Glutamatergic neuron (in vitro differentiated cells): ENCODE results near the gene DNAH7. TPM values are rescaled to one million over a fixed set of nuclear protein-coding genes. Genes with fewer than 3 reads are reported as not detected.

Experiments
- DNase-seq: peaks from one replicate; pipeline ENCODE4 v3.0.0; 2022
- H3K27ac Mint-ChIP-seq: one replicate; pipeline ENCODE4 v1.8.0; 2020; ENCODE audit warnings: mild to moderate bottlenecking, mixed read lengths, inconsistent platforms; ENCODE audit not compliant: unreplicated experiment
- H3K27me3 Mint-ChIP-seq: one replicate; pipeline ENCODE4 v1.8.0; 2020; ENCODE audit warnings: mild to moderate bottlenecking, moderate library complexity, mixed read lengths, inconsistent platforms; ENCODE audit not compliant: unreplicated experiment
- H3K36me3 Mint-ChIP-seq: one replicate; pipeline ENCODE4 v1.8.0; 2020; ENCODE audit warnings: mild to moderate bottlenecking, mixed read lengths, inconsistent platforms; ENCODE audit not compliant: unreplicated experiment
- H3K4me1 Mint-ChIP-seq: one replicate; pipeline ENCODE4 v1.8.0; 2020; ENCODE audit warnings: mild to moderate bottlenecking, low read depth, mixed read lengths, inconsistent platforms; ENCODE audit not compliant: unreplicated experiment
- H3K4me3 Mint-ChIP-seq: one replicate; pipeline ENCODE4 v1.8.0; 2020; ENCODE audit warnings: mild to moderate bottlenecking, mixed read lengths, inconsistent platforms; ENCODE audit not compliant: unreplicated experiment
- H3K9me3 Mint-ChIP-seq: one replicate; pipeline ENCODE4 v1.8.0; 2020; ENCODE audit warnings: mild to moderate bottlenecking, moderate library complexity, mixed read lengths, inconsistent platforms; ENCODE audit not compliant: unreplicated experiment
- CTCF ChIP-seq: fragments of 200-600 bp; sonication (generic); IDR thresholded peaks from one replicate; pipeline ENCODE4 v1.5.0; 2021; ENCODE audit not compliant: partially characterized antibody, unreplicated experiment
- total RNA-seq: library from RNA; stranded (reverse); fragmentation: NEBNext Ultra II Directional; extraction: Animal tissue kit (Norgen Biotek cat#: 25700); gene quantifications from one replicate; pipeline ENCODE4 v1.2.1, GENCODE V29; 2021; ENCODE audit not compliant: unreplicated experiment

DNAH7 gene
- total RNA-seq, 1 donor from 2014 or later = 0.56 TPM

- no peak for DNase-seq
- H3K9me3 Mint-ChIP-seq = no peaks in the 10 kb centered on the region
- H3K27ac Mint-ChIP-seq = no peak overlapping the region
- no peak overlapping the region for H3K4me3 Mint-ChIP-seq
- peaks cover 2% of the 10 kb centered on the region for H3K27me3 Mint-ChIP-seq
- H3K4me1 Mint-ChIP-seq = peaks cover 2% of the 10 kb centered on the region
- H3K36me3 Mint-ChIP-seq = no peaks in the 10 kb centered on the region
- TF ChIP-seq CTCF = no peak
Observed at GRCh38 chr2:195805283-195805976, 263.2 kb downstream of the DNAH7 start.

- no peak for TF ChIP-seq CTCF
- Mint-ChIP-seq H3K9me3 (peaks cover 5% of the 10 kb centered on the region), H3K4me3 (no peak overlapping the region), H3K27me3 (no peaks in the 10 kb centered on the region), H3K4me1 (no peaks in the 10 kb centered on the region), H3K27ac (no peak overlapping the region), H3K36me3 (no peaks in the 10 kb centered on the region)
- no peak for DNase-seq
Observed at GRCh38 chr2:195795879-195796278, 272.8 kb downstream of the DNAH7 start.

- Mint-ChIP-seq H3K27me3 (no peaks in the 10 kb centered on the region), H3K4me1 (no peaks in the 10 kb centered on the region), H3K36me3 (no peaks in the 10 kb centered on the region), H3K4me3 (no peak overlapping the region), H3K9me3 (peaks cover 5% of the 10 kb centered on the region), H3K27ac (no peak overlapping the region)
- DNase-seq = no peak
- no peak for TF ChIP-seq CTCF
Observed at GRCh38 chr2:195793881-195794280, 274.8 kb downstream of the DNAH7 start.

- Mint-ChIP-seq H3K4me3 (no peak overlapping the region), H3K27me3 (no peaks in the 10 kb centered on the region), H3K4me1 (peaks cover 6% of the 10 kb centered on the region), H3K27ac (no peak overlapping the region), H3K9me3 (peaks cover 1% of the 10 kb centered on the region), H3K36me3 (no peaks in the 10 kb centered on the region)
- DNase-seq = no peak
- TF ChIP-seq CTCF = no peak
Observed at GRCh38 chr2:195782156-195782555, 286.5 kb downstream of the DNAH7 start.

- Mint-ChIP-seq H3K9me3 (peaks cover 1% of the 10 kb centered on the region), H3K27ac (no peak overlapping the region), H3K4me1 (peaks cover 6% of the 10 kb centered on the region), H3K4me3 (no peak overlapping the region), H3K27me3 (no peaks in the 10 kb centered on the region), H3K36me3 (no peaks in the 10 kb centered on the region)
- no peak for DNase-seq
- TF ChIP-seq CTCF = no peak
Observed at GRCh38 chr2:195779491-195779890, 289.1 kb downstream of the DNAH7 start.
